ENCODE measurements around the gene TRMT1.

- TF ChIP-seq POLR2A (IDR thresholded peaks at IDR 0.05; ENCODE audit: low read length), result no peak
- TF ChIP-seq GATA1 (IDR thresholded peaks at IDR 0.05; ENCODE audit: low read depth, low read length), result no peak
Observed at GRCh38 chr19:13089857-13090507, 26.6 kb downstream of the TRMT1 start.

All from erythroblast (primary cell).